Activated naive CD4-positive, alpha-beta T cell treated with anti-CD3 and anti-CD28 coated beads, Interleukin-2, amount 50 U/mL, for 16 hours (primary cell): ENCODE measurements around the gene ALOX5AP.

Experiments
- DNase-seq: peaks from one replicate; pipeline ENCODE4 v3.0.0-alpha.2; 2020

ALOX5AP gene

GRCh38 chr13:30800107-30800506 lies 64.8 kb downstream of the ALOX5AP start:
- no peak for DNase-seq

GRCh38 chr13:30802501-30802900 lies 67.2 kb downstream of the ALOX5AP start:
- DNase-seq, result no peak

GRCh38 chr13:30802953-30803478 lies 67.7 kb downstream of the ALOX5AP start:
- DNase-seq, result peak; percentile 82

GRCh38 chr13:30803749-30804148 lies 68.4 kb downstream of the ALOX5AP start:
- DNase-seq, result no peak

- DNase-seq, result no peak
Measured at GRCh38 chr13:30804474-30804873, 69.1 kb downstream of the ALOX5AP start.

GRCh38 chr13:30805132-30805537 lies 69.8 kb downstream of the ALOX5AP start:
- DNase-seq, result no peak

GRCh38 chr13:30805603-30806011 lies 70.3 kb downstream of the ALOX5AP start:
- DNase-seq, result no peak

- no peak for DNase-seq
Measured at GRCh38 chr13:30806784-30807183, 71.4 kb downstream of the ALOX5AP start.

GRCh38 chr13:30807392-30807791 lies 72.0 kb downstream of the ALOX5AP start:
- DNase-seq, result no peak

- no peak for DNase-seq
Measured at GRCh38 chr13:30808600-30808999, 73.3 kb downstream of the ALOX5AP start.

GRCh38 chr13:30809787-30810186 lies 74.4 kb downstream of the ALOX5AP start:
- DNase-seq, result no peak

- no peak for DNase-seq
Measured at GRCh38 chr13:30810261-30810701, 74.9 kb downstream of the ALOX5AP start.

GRCh38 chr13:30810801-30811200 lies 75.5 kb downstream of the ALOX5AP start:
- no peak for DNase-seq
